GM13977 (cell line): ENCODE data around the gene LY9.

ENCODE experiments used
- DNase-seq: peaks from one replicate; pipeline ENCODE4 v3.0.0; 2012; ENCODE audit warnings: low spot score
- in situ Hi-C: fragments of 300-500 bp; cut with MboI; formaldehyde crosslinking; loops from one replicate; pipeline ENCODE4 v1.12.0; 2022; ENCODE audit warnings: low sequenced_read_pairs, low pct_unique_long_range_greater_than_20kb, mixed read lengths, inconsistent platforms; ENCODE audit not compliant: unreplicated experiment
- TF ChIP-seq, protein P1 (sequence below): IDR thresholded peaks from 2 replicates; pipeline ENCODE4 v1.5.1; 2012; ENCODE audit warnings: mild to moderate bottlenecking, control low read depth; ENCODE audit not compliant: insufficient read depth; ENCODE audit errors: extremely low read depth, missing control alignments

Gene LY9

DNA sequence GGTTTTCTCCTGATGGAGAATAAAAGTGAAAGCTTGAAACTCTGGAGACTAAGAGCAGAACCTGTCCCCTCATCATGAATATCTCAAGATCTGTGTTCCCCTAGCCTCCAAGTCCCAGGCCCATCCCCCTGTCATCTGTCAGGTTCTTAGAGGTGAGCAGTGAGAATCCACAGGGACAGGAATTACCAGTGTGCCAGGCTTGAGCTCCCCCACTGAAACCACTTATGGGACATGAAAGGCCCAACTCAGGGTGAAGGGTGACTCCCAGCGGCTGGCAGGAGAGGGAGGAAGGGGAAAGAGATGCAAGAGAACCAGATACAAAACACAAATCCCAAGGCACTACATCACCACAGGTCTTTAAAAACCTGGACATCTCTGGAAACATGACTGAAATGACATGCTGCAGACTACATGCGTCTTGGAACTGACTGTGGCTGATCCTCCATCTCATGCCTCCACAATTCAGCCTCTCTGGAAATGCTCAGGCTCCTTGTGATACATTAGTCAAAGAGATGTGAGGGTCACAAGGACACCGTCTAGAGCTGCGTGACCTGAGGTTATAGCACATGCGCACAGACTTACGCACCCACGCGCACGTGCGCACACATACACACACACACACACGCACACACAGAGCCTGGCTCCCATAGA, 6.8 kb upstream of the LY9 start:
- no peak for DNase-seq
- TF ChIP-seq, protein P1, sequence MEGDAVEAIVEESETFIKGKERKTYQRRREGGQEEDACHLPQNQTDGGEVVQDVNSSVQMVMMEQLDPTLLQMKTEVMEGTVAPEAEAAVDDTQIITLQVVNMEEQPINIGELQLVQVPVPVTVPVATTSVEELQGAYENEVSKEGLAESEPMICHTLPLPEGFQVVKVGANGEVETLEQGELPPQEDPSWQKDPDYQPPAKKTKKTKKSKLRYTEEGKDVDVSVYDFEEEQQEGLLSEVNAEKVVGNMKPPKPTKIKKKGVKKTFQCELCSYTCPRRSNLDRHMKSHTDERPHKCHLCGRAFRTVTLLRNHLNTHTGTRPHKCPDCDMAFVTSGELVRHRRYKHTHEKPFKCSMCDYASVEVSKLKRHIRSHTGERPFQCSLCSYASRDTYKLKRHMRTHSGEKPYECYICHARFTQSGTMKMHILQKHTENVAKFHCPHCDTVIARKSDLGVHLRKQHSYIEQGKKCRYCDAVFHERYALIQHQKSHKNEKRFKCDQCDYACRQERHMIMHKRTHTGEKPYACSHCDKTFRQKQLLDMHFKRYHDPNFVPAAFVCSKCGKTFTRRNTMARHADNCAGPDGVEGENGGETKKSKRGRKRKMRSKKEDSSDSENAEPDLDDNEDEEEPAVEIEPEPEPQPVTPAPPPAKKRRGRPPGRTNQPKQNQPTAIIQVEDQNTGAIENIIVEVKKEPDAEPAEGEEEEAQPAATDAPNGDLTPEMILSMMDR: no peak
- in situ Hi-C loops: no loop called here

DNA sequence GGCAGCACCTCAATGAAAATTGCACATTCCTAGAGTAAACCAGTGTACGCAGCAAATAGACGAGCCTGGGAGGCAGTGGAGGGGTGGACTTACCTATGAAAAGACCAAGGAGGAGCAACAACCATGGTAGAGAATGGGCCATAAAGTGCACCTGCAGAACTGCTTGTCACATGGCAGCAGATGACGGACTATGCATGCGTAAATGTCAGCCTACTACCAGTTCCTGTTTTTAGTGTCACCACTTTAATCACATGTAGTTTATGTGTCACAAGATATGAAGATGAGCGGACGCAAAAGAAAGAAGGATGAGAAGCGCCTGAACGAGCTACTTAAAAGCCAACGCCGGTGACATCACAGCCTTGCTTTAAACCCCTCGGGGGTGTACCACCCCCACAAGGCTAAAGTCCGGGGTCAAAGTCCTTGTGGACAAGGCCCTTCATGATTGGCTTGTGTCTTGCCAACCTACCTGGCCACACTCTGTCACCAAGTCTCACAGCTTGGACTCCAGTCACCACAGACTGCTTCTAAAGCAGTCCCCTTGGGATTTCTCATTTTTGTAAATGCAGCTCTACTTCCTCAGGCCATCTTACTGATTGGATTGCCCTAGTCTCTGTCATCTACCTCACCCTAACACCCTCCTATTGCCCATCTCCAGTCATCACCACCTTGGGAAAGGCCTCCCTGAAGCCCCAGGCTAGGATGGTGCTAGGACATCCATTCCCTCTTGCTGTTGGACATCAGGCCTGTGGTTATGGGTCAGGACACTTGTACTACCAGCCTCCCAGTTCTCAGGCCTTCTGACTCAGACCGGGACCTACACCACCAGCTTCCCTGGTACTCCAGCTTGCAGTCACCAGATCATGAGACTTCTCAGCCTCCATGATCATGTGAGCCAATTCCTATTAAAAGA, 6.0 kb upstream of the LY9 start:
- DNase-seq: peak; percentile 70
- TF ChIP-seq, protein P1: no peak
- in situ Hi-C loops: no loop called here

DNA sequence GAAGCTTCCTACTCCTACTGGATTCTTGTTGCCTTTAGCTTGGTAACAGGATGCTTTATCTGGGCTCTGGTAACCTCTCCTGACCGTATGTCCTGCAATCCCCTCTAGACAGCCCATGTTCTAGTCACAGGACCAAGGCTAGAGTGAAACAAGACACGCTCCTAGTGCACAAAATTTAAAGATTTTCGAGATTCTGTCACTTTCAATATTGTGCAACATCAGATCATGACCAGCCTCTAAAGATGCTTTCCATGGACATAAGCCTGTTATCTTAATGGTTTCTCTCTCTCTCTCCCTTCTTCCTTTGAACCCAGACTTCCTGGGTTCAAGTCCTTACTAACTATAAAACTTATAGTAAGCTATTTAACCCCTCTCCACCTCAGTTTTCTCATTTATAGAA, 1.6 kb upstream of the LY9 start:
- TF ChIP-seq, protein P1: no peak
- in situ Hi-C loops: no loop called here
- DNase-seq: no peak

DNA sequence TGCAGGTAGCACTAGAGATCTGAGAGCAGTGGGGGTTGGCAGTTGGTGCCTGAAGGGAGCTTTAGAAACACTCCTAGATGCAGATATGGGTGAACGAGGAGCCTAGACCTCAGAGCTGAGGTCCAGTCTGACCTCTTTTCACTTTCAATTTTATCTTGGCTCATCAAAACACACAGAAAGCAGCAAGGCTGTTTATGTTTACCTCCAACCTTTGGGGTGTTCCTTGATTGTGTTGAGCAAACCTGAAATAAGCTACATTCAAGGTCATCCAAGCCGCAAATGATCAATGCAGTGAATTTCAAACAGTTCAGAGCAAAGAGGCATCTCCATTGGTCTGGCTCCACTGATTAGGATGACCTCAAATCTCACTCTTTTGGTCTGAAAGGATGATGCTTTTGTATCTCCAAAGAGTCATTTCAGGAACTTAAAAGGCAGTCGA, 1.3 kb downstream of the LY9 start:
- TF ChIP-seq, protein P1: no peak
- in situ Hi-C loops: loop anchor here (5.0 kb wide), 1 partner anchor 35 kb away; no protein-coding TSS in a partner anchor
- DNase-seq: peak; percentile 47

DNA sequence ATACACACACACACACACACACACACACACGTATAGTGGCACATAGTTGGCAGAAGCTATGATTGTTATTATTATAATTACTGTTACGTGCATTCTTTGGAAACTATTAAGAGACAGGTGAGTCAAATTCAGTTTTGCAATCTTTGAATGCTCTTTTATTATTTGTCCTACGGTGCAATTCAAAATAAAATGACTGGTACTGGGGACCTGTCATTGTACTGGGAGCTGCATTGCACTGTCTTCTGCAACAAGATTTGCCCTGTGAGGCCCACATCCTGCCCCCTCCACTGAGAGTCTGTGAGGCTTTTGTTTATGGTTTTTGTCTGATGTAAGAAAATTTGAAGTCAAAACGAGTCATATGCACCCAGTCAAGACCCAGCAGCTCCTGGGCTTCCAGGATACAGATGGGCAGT, 1.9 kb downstream of the LY9 start:
- in situ Hi-C loops: loop anchor here (5.0 kb wide), 1 partner anchor 34 kb away; no protein-coding TSS in a partner anchor
- peak; percentile 28 for DNase-seq
- TF ChIP-seq, protein P1: no peak

DNA sequence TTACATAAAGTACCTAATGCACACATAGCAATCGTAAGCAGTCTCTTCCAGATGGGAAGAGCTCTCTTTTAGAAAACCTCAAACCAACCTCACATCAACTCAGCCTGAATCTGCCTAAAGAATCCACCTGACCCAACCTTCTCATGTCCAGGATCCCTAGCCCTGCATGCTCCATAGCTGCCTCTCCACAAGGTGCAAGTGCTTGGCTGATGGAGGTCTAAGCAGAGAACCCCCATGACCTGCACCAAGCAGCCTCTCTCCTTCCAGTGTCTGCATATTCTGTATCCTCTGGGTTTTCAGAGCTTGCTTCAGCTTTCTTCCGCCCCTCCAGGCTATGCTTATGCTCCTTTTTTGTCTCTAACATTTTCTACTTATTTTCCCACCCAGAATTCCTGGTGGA, 2.5 kb downstream of the LY9 start:
- in situ Hi-C loops: loop anchor here (5.0 kb wide), 1 partner anchor 34 kb away; no protein-coding TSS in a partner anchor
- DNase-seq: no peak
- TF ChIP-seq, protein P1: no peak
